GM18498 (cell line): ENCODE results near the gene DUOXA1.
"Not testable (repeated sequence)": the region's sequence is repeated elsewhere in the genome, so short reads cannot be mapped to it uniquely, and the experiment has no call there.

Experiments
- ATAC-seq: cut with Tn5 transposase; IDR thresholded peaks from one replicate; pipeline ENCODE4 v1.9.1; 2021; ENCODE audit warnings: mild to moderate bottlenecking, moderate library complexity; ENCODE audit not compliant: unreplicated experiment

Gene DUOXA1

GRCh38 chr15:45114076-45114750, 15.5 kb downstream of the DUOXA1 start, which contains the start of the genes DUOX2 and DUOXA2:
DUOX2 (minus strand) TSS chr15:45114172; CDS start chr15:45113411, 761 bp downstream.
DUOXA2 (plus strand) TSS chr15:45114326; CDS start chr15:45114606, 280 bp downstream.
- no peak for ATAC-seq

GRCh38 chr15:45113380-45113990, 16.2 kb downstream of the DUOXA1 start:
- no peak for ATAC-seq

GRCh38 chr15:45112591-45113379, 16.9 kb downstream of the DUOXA1 start:
- no peak for ATAC-seq

GRCh38 chr15:45112143-45112590, 17.5 kb downstream of the DUOXA1 start:
- no peak for ATAC-seq

GRCh38 chr15:45111390-45112142, 18.1 kb downstream of the DUOXA1 start:
- ATAC-seq, result no peak

- ATAC-seq, result no peak
Measured at GRCh38 chr15:45110256-45110820, 19.3 kb downstream of the DUOXA1 start.

GRCh38 chr15:45107941-45108630, 21.6 kb downstream of the DUOXA1 start:
- ATAC-seq, result no peak

GRCh38 chr15:45106002-45106790, 23.5 kb downstream of the DUOXA1 start:
- ATAC-seq, result no peak

- ATAC-seq, result no peak
Measured at GRCh38 chr15:45105586-45105985, 24.1 kb downstream of the DUOXA1 start.

- ATAC-seq, result not testable (repeated sequence)
Measured at GRCh38 chr15:45104170-45104569, 25.5 kb downstream of the DUOXA1 start.

GRCh38 chr15:45102226-45102625, 27.5 kb downstream of the DUOXA1 start:
- ATAC-seq, result no peak

GRCh38 chr15:45101749-45102148, 27.9 kb downstream of the DUOXA1 start:
- ATAC-seq, result no peak

GRCh38 chr15:45100884-45101625, 28.6 kb downstream of the DUOXA1 start:
- no peak for ATAC-seq

GRCh38 chr15:45099549-45100165, 30.0 kb downstream of the DUOXA1 start:
- no peak for ATAC-seq

GRCh38 chr15:45097466-45097865, 32.2 kb downstream of the DUOXA1 start:
- no peak for ATAC-seq

GRCh38 chr15:45095661-45096060, 34.0 kb downstream of the DUOXA1 start:
- ATAC-seq, result no peak

- ATAC-seq, result no peak
Measured at GRCh38 chr15:45094358-45094730, 35.3 kb downstream of the DUOXA1 start.
